Measurements from ENCODE around the gene LRFN5. TPM values are rescaled to one million over a fixed set of nuclear protein-coding genes. Genes with fewer than 3 reads are reported as not detected.
A peak's percentile ranks its signal among the peaks of the same experiment; 100 is the strongest.

LRFN5 gene
- polyA plus RNA-seq, 1 donor, result 2.3 TPM

- Histone ChIP-seq H3K36me3 (ENCODE audit: control insufficient read depth, insufficient read depth, low read length) (no peaks in the 10 kb centered on the region), H3K27me3 (ENCODE audit: control insufficient read depth, insufficient read depth, low read length) (peaks cover 65% of the 10 kb centered on the region), H3K9me3 (ENCODE audit: control insufficient read depth, low read depth, low read length) (peaks cover 3% of the 10 kb centered on the region), H3K27ac (ENCODE audit: low read length) (no peak overlapping the region), H3K4me3 (ENCODE audit: low read length) (peak overlapping the region; percentile 57), H3K4me1 (ENCODE audit: control insufficient read depth, insufficient read depth, low read length) (peaks cover 4% of the 10 kb centered on the region)
- DNase-seq, result peak in 1 of 2 donors; percentile 27
- WGBS (ENCODE audit: insufficient coverage, low lambda C conversion rate), result no CpG with 5 or more reads among the region's 23 CpGs
Observed at GRCh38 chr14:41605550-41606281, 960 bp upstream of the LRFN5 start.

- peak in 1 of 2 donors; percentile 7 for DNase-seq
Observed at GRCh38 chr14:41606282-41606531, 469 bp upstream of the LRFN5 start.

GRCh38 chr14:41607304-41607775, 664 bp downstream of the LRFN5 start:
- Histone ChIP-seq H3K4me1 (ENCODE audit: control insufficient read depth, insufficient read depth, low read length) (peaks cover 4% of the 10 kb centered on the region), H3K27ac (ENCODE audit: low read length) (no peak overlapping the region), H3K9me3 (ENCODE audit: control insufficient read depth, low read depth, low read length) (peaks cover 3% of the 10 kb centered on the region), H3K36me3 (ENCODE audit: control insufficient read depth, insufficient read depth, low read length) (no peaks in the 10 kb centered on the region), H3K4me3 (ENCODE audit: low read length) (peak overlapping the region; percentile 42), H3K27me3 (ENCODE audit: control insufficient read depth, insufficient read depth, low read length) (peaks cover 72% of the 10 kb centered on the region)
- no CpG with 5 or more reads among the region's 21 CpGs for WGBS (ENCODE audit: insufficient coverage, low lambda C conversion rate)
- no peak for DNase-seq

More at GRCh38 chr14:41606282-41606531, 469 bp upstream of the LRFN5 start:
- no peak overlapping the region for H3K27ac ChIP-seq (ENCODE audit: low read length)
- H3K4me3 ChIP-seq (ENCODE audit: low read length), result peak overlapping the region; percentile 57
- H3K36me3 ChIP-seq (ENCODE audit: control insufficient read depth, insufficient read depth, low read length), result no peaks in the 10 kb centered on the region
- no CpG with 5 or more reads among the region's 7 CpGs for WGBS (ENCODE audit: insufficient coverage, low lambda C conversion rate)
- H3K4me1 ChIP-seq (ENCODE audit: control insufficient read depth, insufficient read depth, low read length), result peaks cover 4% of the 10 kb centered on the region
- H3K27me3 ChIP-seq (ENCODE audit: control insufficient read depth, insufficient read depth, low read length), result peaks cover 69% of the 10 kb centered on the region
- H3K9me3 ChIP-seq (ENCODE audit: control insufficient read depth, low read depth, low read length), result peaks cover 3% of the 10 kb centered on the region

GRCh38 chr14:41607966-41608663, 1.4 kb downstream of the LRFN5 start:
- no peak overlapping the region for H3K27ac ChIP-seq (ENCODE audit: low read length)

GRCh38 chr14:41608681-41609390, 2.2 kb downstream of the LRFN5 start:
- H3K9me3 ChIP-seq (ENCODE audit: control insufficient read depth, low read depth, low read length), result peaks cover 3% of the 10 kb centered on the region
- DNase-seq, result no peak
- H3K4me1 ChIP-seq (ENCODE audit: control insufficient read depth, insufficient read depth, low read length), result peaks cover 4% of the 10 kb centered on the region
- H3K27ac ChIP-seq (ENCODE audit: low read length), result no peak overlapping the region
- H3K27me3 ChIP-seq (ENCODE audit: control insufficient read depth, insufficient read depth, low read length), result peaks cover 70% of the 10 kb centered on the region
- H3K36me3 ChIP-seq (ENCODE audit: control insufficient read depth, insufficient read depth, low read length), result no peaks in the 10 kb centered on the region
- H3K4me3 ChIP-seq (ENCODE audit: low read length), result peak overlapping the region; percentile 42
- WGBS (ENCODE audit: insufficient coverage, low lambda C conversion rate), result 0% methylated on average over 2 of the region's 15 CpGs

More at GRCh38 chr14:41607966-41608663, 1.4 kb downstream of the LRFN5 start:
- peak in 1 of 2 donors; percentile 26 for DNase-seq
- peaks cover 3% of the 10 kb centered on the region for H3K9me3 ChIP-seq (ENCODE audit: control insufficient read depth, low read depth, low read length)
- H3K4me3 ChIP-seq (ENCODE audit: low read length), result peak overlapping the region; percentile 42
- peaks cover 72% of the 10 kb centered on the region for H3K27me3 ChIP-seq (ENCODE audit: control insufficient read depth, insufficient read depth, low read length)
- peaks cover 4% of the 10 kb centered on the region for H3K4me1 ChIP-seq (ENCODE audit: control insufficient read depth, insufficient read depth, low read length)
- no CpG with 5 or more reads among the region's 55 CpGs for WGBS (ENCODE audit: insufficient coverage, low lambda C conversion rate)
- no peaks in the 10 kb centered on the region for H3K36me3 ChIP-seq (ENCODE audit: control insufficient read depth, insufficient read depth, low read length)

GRCh38 chr14:41609704-41610183, 3.1 kb downstream of the LRFN5 start:
- Histone ChIP-seq H3K4me3 (ENCODE audit: low read length) (peak overlapping the region; percentile 23), H3K27me3 (ENCODE audit: control insufficient read depth, insufficient read depth, low read length) (peaks cover 63% of the 10 kb centered on the region), H3K4me1 (ENCODE audit: control insufficient read depth, insufficient read depth, low read length) (peaks cover 4% of the 10 kb centered on the region), H3K36me3 (ENCODE audit: control insufficient read depth, insufficient read depth, low read length) (no peaks in the 10 kb centered on the region), H3K27ac (ENCODE audit: low read length) (no peak overlapping the region), H3K9me3 (ENCODE audit: control insufficient read depth, low read depth, low read length) (peaks cover 3% of the 10 kb centered on the region)
- peak; percentile 19 to 31 for DNase-seq
- no CpG with 5 or more reads among the region's 24 CpGs for WGBS (ENCODE audit: insufficient coverage, low lambda C conversion rate)

GRCh38 chr14:41615011-41615595, 8.4 kb downstream of the LRFN5 start:
- Histone ChIP-seq H3K9me3 (ENCODE audit: control insufficient read depth, low read depth, low read length) (no peaks in the 10 kb centered on the region), H3K4me1 (ENCODE audit: control insufficient read depth, insufficient read depth, low read length) (no peaks in the 10 kb centered on the region), H3K27me3 (ENCODE audit: control insufficient read depth, insufficient read depth, low read length) (peaks cover 12% of the 10 kb centered on the region), H3K36me3 (ENCODE audit: control insufficient read depth, insufficient read depth, low read length) (no peaks in the 10 kb centered on the region), H3K4me3 (ENCODE audit: low read length) (no peak overlapping the region), H3K27ac (ENCODE audit: low read length) (no peak overlapping the region)
- WGBS (ENCODE audit: insufficient coverage, low lambda C conversion rate), result 100% methylated on average over 2 of the region's 2 CpGs
- no peak for DNase-seq

GRCh38 chr14:41623736-41624135, 17.1 kb downstream of the LRFN5 start:
- Histone ChIP-seq H3K27me3 (ENCODE audit: control insufficient read depth, insufficient read depth, low read length) (no peaks in the 10 kb centered on the region), H3K27ac (ENCODE audit: low read length) (no peak overlapping the region), H3K4me3 (ENCODE audit: low read length) (no peak overlapping the region), H3K9me3 (ENCODE audit: control insufficient read depth, low read depth, low read length) (no peaks in the 10 kb centered on the region), H3K36me3 (ENCODE audit: control insufficient read depth, insufficient read depth, low read length) (no peaks in the 10 kb centered on the region), H3K4me1 (ENCODE audit: control insufficient read depth, insufficient read depth, low read length) (no peaks in the 10 kb centered on the region)
- no peak for DNase-seq
- 60% methylated on average over 1 of the region's 1 CpG for WGBS (ENCODE audit: insufficient coverage, low lambda C conversion rate)

- no peak for DNase-seq
- no peak overlapping the region for H3K27ac ChIP-seq (ENCODE audit: low read length)
- no peak overlapping the region for H3K4me3 ChIP-seq (ENCODE audit: low read length)
- no peaks in the 10 kb centered on the region for H3K4me1 ChIP-seq (ENCODE audit: control insufficient read depth, insufficient read depth, low read length)
- H3K9me3 ChIP-seq (ENCODE audit: control insufficient read depth, low read depth, low read length), result no peaks in the 10 kb centered on the region
- no CpG with 5 or more reads among the region's 1 CpG for WGBS (ENCODE audit: insufficient coverage, low lambda C conversion rate)
- no peaks in the 10 kb centered on the region for H3K27me3 ChIP-seq (ENCODE audit: control insufficient read depth, insufficient read depth, low read length)
- H3K36me3 ChIP-seq (ENCODE audit: control insufficient read depth, insufficient read depth, low read length), result no peaks in the 10 kb centered on the region
Observed at GRCh38 chr14:41629876-41630275, 23.2 kb downstream of the LRFN5 start.

GRCh38 chr14:41634286-41634685, 27.6 kb downstream of the LRFN5 start:
- no peaks in the 10 kb centered on the region for H3K4me1 ChIP-seq (ENCODE audit: control insufficient read depth, insufficient read depth, low read length)
- H3K4me3 ChIP-seq (ENCODE audit: low read length), result no peak overlapping the region
- no peaks in the 10 kb centered on the region for H3K36me3 ChIP-seq (ENCODE audit: control insufficient read depth, insufficient read depth, low read length)
- H3K9me3 ChIP-seq (ENCODE audit: control insufficient read depth, low read depth, low read length), result no peaks in the 10 kb centered on the region
- WGBS (ENCODE audit: insufficient coverage, low lambda C conversion rate), result 100% methylated on average over 1 of the region's 3 CpGs
- no peaks in the 10 kb centered on the region for H3K27me3 ChIP-seq (ENCODE audit: control insufficient read depth, insufficient read depth, low read length)
- no peak overlapping the region for H3K27ac ChIP-seq (ENCODE audit: low read length)
- no peak for DNase-seq

Data from large intestine (tissue), 3 donors.